BJ (cell line): ENCODE data around the gene EMD. TPM values are rescaled to one million over a fixed set of nuclear protein-coding genes. Genes with fewer than 3 reads are reported as not detected.

ENCODE experiments used
- CTCF ChIA-PET: fragments of 350-600 bp; formaldehyde crosslinking; extraction: SDS; loops from one replicate; lab custom pipeline; 2021; ENCODE audit warnings: antibody characterized with exemption, inconsistent platforms; lab: Yijun Ruan, JAX
- POLR2A ChIA-PET: fragments of 300-600 bp; sonication (Branson Sonifier 250); formaldehyde crosslinking; extraction: SDS; loops from one replicate; lab custom pipeline; 2021; ENCODE audit warnings: antibody characterized with exemption; lab: Charles Lee
- DNase-seq: peaks from one replicate; pipeline ENCODE4 v3.0.0-alpha.2; 2011; ENCODE audit warnings: low read depth
- H3K27me3 ChIP-seq: 2 replicates; pipeline ENCODE4 v1.6.0; 2011; ENCODE audit warnings: low read length; ENCODE audit not compliant: control insufficient read depth, insufficient read depth
- H3K36me3 ChIP-seq: 2 replicates; pipeline ENCODE4 v1.5.1; 2011; ENCODE audit warnings: low read length; ENCODE audit not compliant: control insufficient read depth, insufficient read depth
- H3K4me3 ChIP-seq: 2 replicates; pipeline ENCODE4 v1.5.1; 2011; ENCODE audit warnings: low read depth, mild to moderate bottlenecking, control low read depth, low read length
- polyA plus RNA-seq: library from polyadenylated mRNA; depleted of rRNA; stranded (reverse); fragments of >200 nt; gene quantifications from 2 replicates; pipeline ENCODE4 v1.2.3, GENCODE V29; 2011
- TF ChIP-seq, protein P1 (sequence below): IDR thresholded peaks from 2 replicates; pipeline ENCODE4 v1.5.1; 2011; ENCODE audit warnings: low read depth, mild to moderate bottlenecking, control low read depth, inconsistent platforms, low read length, moderate library complexity; ENCODE audit not compliant: insufficient read depth

Gene EMD
- polyA plus RNA-seq, 1 experiment, result 71.0 TPM

DNA sequence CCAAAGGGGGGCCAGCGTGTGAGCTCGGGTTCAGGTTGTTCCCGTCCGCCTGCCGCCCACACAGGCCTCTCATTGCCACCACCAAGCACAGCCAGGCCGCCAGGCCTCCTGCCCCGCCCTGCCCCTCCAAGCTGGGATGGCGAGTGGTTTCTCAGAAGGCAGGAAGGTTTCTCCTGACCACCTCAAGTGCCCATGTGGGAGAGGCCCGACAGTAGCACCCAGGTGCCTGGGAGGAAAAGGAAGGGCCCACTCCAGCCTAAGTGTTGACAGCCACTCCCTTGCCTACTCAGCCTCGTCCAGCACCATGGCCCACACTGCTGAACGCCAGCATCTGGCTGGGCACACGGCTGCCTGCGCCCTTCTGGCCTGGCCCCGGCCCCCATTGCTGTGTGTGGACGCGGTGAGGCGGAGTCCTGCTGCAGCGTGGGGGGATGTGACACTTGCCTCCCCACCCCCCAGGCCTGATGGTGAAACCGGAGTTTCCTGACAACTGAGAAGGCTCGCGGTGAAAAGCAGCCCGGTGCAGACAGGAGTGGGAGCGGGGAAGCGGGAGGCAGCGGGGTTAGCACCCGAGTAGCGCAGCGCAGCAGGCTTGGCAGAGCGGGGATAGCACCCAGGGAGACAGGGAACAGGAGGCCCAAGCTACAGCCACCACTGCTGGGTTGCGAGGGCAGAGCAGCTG lies 23.9 kb upstream of the EMD start:
- no peak for DNase-seq
- TF ChIP-seq, protein P1, sequence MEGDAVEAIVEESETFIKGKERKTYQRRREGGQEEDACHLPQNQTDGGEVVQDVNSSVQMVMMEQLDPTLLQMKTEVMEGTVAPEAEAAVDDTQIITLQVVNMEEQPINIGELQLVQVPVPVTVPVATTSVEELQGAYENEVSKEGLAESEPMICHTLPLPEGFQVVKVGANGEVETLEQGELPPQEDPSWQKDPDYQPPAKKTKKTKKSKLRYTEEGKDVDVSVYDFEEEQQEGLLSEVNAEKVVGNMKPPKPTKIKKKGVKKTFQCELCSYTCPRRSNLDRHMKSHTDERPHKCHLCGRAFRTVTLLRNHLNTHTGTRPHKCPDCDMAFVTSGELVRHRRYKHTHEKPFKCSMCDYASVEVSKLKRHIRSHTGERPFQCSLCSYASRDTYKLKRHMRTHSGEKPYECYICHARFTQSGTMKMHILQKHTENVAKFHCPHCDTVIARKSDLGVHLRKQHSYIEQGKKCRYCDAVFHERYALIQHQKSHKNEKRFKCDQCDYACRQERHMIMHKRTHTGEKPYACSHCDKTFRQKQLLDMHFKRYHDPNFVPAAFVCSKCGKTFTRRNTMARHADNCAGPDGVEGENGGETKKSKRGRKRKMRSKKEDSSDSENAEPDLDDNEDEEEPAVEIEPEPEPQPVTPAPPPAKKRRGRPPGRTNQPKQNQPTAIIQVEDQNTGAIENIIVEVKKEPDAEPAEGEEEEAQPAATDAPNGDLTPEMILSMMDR, result no peak
- no peaks in the 10 kb centered on the region for H3K27me3 ChIP-seq
- ChIA-PET POLR2A (no interaction called here), CTCF (interaction anchor here (1.1 kb wide), 1 partner anchor 11 kb away, joined by 3 read pairs; no protein-coding TSS in a partner anchor)
- no peak overlapping the region for H3K4me3 ChIP-seq
- H3K36me3 ChIP-seq, result peaks cover 77% of the 10 kb centered on the region

DNA sequence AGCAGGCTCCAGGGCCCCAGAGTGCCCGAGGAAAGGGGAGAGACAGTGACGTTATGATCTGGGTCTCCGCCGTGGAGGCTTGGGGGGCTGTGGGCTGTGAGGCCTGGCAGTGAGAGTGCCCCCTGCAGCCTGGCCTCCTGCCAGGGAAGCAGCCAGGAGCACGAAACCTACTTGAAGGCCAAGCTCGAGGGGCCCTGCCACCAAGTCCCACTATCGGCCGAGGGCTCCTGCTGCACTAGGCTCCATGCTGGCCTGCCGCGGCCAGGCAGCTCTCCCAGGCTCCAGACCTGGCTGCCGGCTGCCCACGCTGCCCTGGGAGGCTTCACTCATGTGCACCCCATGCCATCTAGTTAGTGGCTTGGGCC lies 23.3 kb upstream of the EMD start:
- TF ChIP-seq, protein P1, result peak; percentile 16; the same call in 1 of the 2 replicates
- Histone ChIP-seq H3K36me3 (peaks cover 80% of the 10 kb centered on the region), H3K4me3 (no peak overlapping the region), H3K27me3 (no peaks in the 10 kb centered on the region)
- ChIA-PET CTCF (interaction anchor here (1.1 kb wide), 1 partner anchor 11 kb away, joined by 3 read pairs; no protein-coding TSS in a partner anchor), POLR2A (no interaction called here)
- DNase-seq, result no peak

DNA sequence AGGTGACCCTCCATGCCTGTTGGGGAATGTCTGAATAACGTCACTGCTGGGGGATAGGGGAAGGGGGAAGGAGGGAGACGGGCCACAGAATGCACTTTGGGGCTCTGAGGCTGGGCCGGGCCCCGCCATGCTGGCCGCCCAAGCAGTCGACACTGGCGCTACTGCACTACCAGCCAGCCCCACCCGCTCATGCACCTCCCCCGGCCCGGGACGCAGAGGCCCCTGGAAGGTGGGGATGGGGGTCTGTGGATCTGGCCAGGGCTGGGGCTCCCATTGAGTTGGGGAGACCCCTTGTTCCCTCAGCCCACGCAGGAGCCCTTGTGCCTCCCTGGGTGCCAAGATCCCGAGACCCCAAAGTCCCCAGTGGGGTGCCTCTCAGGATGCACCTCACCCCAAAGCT lies 22.5 kb upstream of the EMD start:
- ChIA-PET POLR2A (no interaction called here), CTCF (no interaction called here)
- Histone ChIP-seq H3K27me3 (no peaks in the 10 kb centered on the region), H3K36me3 (peaks cover 80% of the 10 kb centered on the region), H3K4me3 (no peak overlapping the region)
- TF ChIP-seq, protein P1, result no peak
- no peak for DNase-seq

DNA sequence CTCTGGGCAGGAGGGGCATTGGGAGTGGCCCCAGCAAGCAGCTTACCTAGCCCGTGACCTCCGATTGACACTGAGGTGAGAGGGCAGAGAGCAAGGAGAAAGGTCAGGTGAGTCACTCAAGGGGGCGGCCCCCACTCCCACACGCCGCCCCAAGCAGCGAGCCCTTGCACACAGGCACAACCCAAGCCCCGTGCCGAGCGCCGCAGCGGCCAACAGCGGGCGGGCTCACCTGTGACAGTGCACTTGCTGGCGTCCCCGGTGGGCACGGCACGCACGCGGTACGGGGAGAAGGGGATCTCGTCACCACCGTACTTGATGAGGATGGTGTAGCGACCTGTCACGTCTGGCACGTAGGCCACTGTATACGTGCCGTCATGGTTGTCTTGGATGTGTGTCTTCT lies 21.9 kb upstream of the EMD start:
- no peaks in the 10 kb centered on the region for H3K27me3 ChIP-seq
- ChIA-PET POLR2A (no interaction called here), CTCF (no interaction called here)
- H3K4me3 ChIP-seq, result no peak overlapping the region
- H3K36me3 ChIP-seq, result peaks cover 80% of the 10 kb centered on the region
- no peak for DNase-seq
- TF ChIP-seq, protein P1, result no peak

DNA sequence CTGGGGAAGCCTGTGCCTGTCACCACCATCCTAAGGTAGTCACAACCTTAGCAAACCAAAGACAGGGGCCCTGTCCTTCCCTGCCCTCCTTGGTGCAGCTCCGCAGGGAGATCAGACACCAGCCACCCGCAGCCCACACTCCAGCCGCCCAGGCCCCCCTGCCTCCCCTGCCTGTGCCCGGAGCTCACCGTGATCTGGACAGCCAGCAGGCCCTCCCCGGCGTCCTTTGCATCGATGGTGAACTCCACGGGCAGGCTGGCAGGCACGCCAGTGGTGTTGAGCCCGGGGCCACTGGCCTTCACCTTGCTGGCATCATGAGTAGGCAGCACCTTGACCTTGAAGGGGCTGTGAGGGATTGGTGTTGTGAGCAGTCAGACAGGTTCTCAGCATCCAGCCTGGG lies 21.1 kb upstream of the EMD start:
- H3K4me3 ChIP-seq, result no peak overlapping the region
- CTCF ChIA-PET, result no interaction called here
- no peaks in the 10 kb centered on the region for H3K27me3 ChIP-seq
- POLR2A ChIA-PET, result no interaction called here
- no peak for DNase-seq
- H3K36me3 ChIP-seq, result peaks cover 80% of the 10 kb centered on the region
- TF ChIP-seq, protein P1, result no peak
